ENCODE measurements around the gene PRPF38A. TPM values are rescaled to one million over a fixed set of nuclear protein-coding genes. Genes with fewer than 3 reads are reported as not detected.

Gene PRPF38A
- total RNA-seq, 3 donors from 2014 or later (not counting 1 experiment from before 2014, with no cell fraction given), result 73.9 to 97.2 (median 95.4) TPM

DNA sequence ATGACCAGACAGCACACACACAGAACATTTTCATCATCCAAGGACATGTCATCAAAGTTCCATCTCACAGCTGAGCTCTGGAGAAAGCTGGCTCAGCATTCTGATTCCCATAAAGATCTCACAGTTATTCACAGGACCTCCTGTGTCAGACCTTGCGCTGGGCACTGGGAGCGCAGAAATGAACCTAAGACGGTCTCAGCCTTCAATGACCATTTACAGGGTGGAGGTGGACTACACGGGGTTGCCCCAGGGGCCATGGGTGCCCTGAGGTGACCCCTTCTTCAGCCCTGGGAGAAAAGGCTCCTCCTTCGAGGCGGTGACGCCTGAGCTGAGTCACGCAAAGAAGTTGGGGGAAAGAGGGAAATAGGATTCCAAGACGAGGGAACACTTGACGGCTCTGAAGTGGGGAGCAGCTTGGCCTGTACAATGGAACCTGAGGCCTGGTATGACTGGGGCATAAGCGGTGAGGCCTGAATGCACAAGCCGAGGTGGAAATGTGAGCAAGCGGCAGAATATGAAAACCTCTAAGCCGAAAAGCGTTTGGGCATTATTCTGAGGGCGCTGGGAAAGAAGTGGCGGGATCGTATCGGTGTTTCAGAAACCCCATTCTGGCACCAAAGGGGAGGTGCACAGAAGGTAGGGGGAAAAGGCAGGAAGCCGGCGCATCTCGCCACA is 39.2 kb upstream of the PRPF38A start:
- Mint-ChIP-seq H3K36me3 (no peaks in the 10 kb centered on the region), H3K27me3 (ENCODE audit: low read depth in 2 of 2) (peaks cover 0 to 4% of the 10 kb centered on the region in 2 donors), H3K27ac (peak overlapping the region; percentile 95 to 99), H3K4me1 (peaks cover 15 to 39% of the 10 kb centered on the region in 2 donors), H3K4me3 (peak overlapping the region; percentile 90), H3K9me3 (no peaks in the 10 kb centered on the region)
- 10% methylated on average over 22 of the region's 22 CpGs for WGBS (ENCODE audit: insufficient coverage)
- Histone ChIP-seq H3K27me3 (ENCODE audit: control insufficient read depth, insufficient read depth, low read length) (no peaks in the 10 kb centered on the region), H3K27ac (ENCODE audit: low read length) (peak overlapping the region; percentile 92), H3K9me3 (ENCODE audit: control insufficient read depth, insufficient read depth, low read length) (no peaks in the 10 kb centered on the region), H3K4me1 (ENCODE audit: control insufficient read depth, insufficient read depth, low read length) (peaks cover 30% of the 10 kb centered on the region), H3K36me3 (ENCODE audit: control insufficient read depth, insufficient read depth, low read length) (peaks cover 31% of the 10 kb centered on the region), H3K4me3 (ENCODE audit: low read length) (peak overlapping the region; percentile 75)
- ATAC-seq (no peak), DNase-seq (peak in 1 of 2 donors; percentile 43)
- intact Hi-C loops (cut with micrococcal nuclease), result loop anchor here (5.0 kb wide), 1 partner anchor 333 kb away; the partner anchor contains the start of gene KTI12
- TF ChIP-seq, protein P1, sequence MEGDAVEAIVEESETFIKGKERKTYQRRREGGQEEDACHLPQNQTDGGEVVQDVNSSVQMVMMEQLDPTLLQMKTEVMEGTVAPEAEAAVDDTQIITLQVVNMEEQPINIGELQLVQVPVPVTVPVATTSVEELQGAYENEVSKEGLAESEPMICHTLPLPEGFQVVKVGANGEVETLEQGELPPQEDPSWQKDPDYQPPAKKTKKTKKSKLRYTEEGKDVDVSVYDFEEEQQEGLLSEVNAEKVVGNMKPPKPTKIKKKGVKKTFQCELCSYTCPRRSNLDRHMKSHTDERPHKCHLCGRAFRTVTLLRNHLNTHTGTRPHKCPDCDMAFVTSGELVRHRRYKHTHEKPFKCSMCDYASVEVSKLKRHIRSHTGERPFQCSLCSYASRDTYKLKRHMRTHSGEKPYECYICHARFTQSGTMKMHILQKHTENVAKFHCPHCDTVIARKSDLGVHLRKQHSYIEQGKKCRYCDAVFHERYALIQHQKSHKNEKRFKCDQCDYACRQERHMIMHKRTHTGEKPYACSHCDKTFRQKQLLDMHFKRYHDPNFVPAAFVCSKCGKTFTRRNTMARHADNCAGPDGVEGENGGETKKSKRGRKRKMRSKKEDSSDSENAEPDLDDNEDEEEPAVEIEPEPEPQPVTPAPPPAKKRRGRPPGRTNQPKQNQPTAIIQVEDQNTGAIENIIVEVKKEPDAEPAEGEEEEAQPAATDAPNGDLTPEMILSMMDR (IDR thresholded peaks at IDR 0.05), result no peak

DNA sequence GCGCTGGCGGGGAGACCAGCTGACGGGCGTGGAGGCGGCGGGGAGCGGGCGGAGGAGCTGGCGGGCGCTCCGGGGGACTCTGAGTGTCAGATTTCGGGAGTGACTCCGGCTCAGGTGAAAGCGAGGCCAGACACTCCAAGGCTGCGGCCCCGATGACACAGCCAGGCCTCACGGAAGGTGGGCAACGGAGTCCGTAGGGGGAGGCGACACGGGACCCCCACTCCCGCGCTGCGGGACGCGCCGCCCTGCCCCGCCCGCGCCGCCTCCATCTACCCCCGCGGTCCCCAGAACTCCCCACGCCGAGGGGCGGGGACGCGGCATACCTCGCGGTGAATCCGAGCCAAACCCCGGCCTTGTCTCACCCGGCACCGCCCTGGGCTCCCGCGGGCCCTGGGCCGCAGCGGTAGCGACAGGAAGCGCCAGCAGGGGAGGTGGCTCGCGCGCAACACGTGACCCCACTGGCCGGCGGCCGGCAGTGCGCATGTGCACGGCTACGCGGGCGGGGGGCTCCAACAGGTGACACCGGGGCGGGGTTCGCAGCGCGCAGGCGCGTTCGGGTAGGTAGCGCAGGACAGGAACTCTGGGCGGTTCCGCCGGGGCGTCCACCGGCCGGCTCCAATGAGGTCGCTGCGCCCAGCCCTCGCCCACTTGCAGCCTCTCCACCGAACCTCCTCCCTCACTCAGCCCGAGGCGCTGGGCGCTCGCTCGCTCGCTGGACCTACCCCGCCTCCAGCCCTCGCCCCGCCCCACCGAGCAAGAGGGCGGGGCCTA is 38.5 kb upstream of the PRPF38A start, which contains the start of gene CC2D1B:
TSS of gene CC2D1B (minus strand) at position 460 of the 771 bp plus-strand sequence. CDS start 1,585 bp downstream, outside the sequence.
- H3K27ac ChIP-seq (ENCODE audit: low read length), result peak within 1 kb of the TSS; percentile 92
- DNase-seq (peak; percentile 99 to 100), ATAC-seq (peak; percentile 86 to 96 (median 91))
- H3K36me3 Mint-ChIP-seq, result no peaks in the 10 kb centered on the region
- H3K9me3 Mint-ChIP-seq, result no peaks in the 10 kb centered on the region
- WGBS (ENCODE audit: insufficient coverage), result under 1% methylated on average over 92 of the region's 92 CpGs
- no peaks in the 10 kb centered on the region for H3K9me3 ChIP-seq (ENCODE audit: control insufficient read depth, insufficient read depth, low read length)
- H3K36me3 ChIP-seq (ENCODE audit: control insufficient read depth, insufficient read depth, low read length), result peaks cover 23% of the 10 kb centered on the region
- H3K27me3 Mint-ChIP-seq (ENCODE audit: low read depth in 2 of 2), result peaks cover 0 to 4% of the 10 kb centered on the region in 2 donors
- peaks cover 30% of the 10 kb centered on the region for H3K4me1 ChIP-seq (ENCODE audit: control insufficient read depth, insufficient read depth, low read length)
- intact Hi-C loops (cut with micrococcal nuclease), result loop anchor here (1.0 to 5.0 kb wide), 4 partner anchors 38 to 360 kb away; partner anchors contain the start of genes KTI12, ORC1, PRPF38A and ZYG11B
- H3K4me1 Mint-ChIP-seq, result peaks cover 15 to 39% of the 10 kb centered on the region in 2 donors
- TF ChIP-seq, protein P1 (IDR thresholded peaks at IDR 0.05), result no peak
- H3K4me3 Mint-ChIP-seq, result peak within 1 kb of the TSS; percentile 90
- peak within 1 kb of the TSS; percentile 95 to 99 for H3K27ac Mint-ChIP-seq
- peak within 1 kb of the TSS; percentile 75 for H3K4me3 ChIP-seq (ENCODE audit: low read length)
- no peaks in the 10 kb centered on the region for H3K27me3 ChIP-seq (ENCODE audit: control insufficient read depth, insufficient read depth, low read length)

GRCh38 chr1:52366517-52366827 is 37.9 kb upstream of the PRPF38A start:
- DNase-seq (no peak), ATAC-seq (no peak)
- intact Hi-C loops (cut with micrococcal nuclease), result loop anchor here (1.0 to 5.0 kb wide), 4 partner anchors 38 to 360 kb away; partner anchors contain the start of genes KTI12, ORC1, PRPF38A and ZYG11B
- peak overlapping the region; percentile 85 for H3K4me3 Mint-ChIP-seq
- Histone ChIP-seq H3K27ac (ENCODE audit: low read length) (peak overlapping the region; percentile 60), H3K9me3 (ENCODE audit: control insufficient read depth, insufficient read depth, low read length) (no peaks in the 10 kb centered on the region), H3K4me3 (ENCODE audit: low read length) (peak overlapping the region; percentile 75), H3K36me3 (ENCODE audit: control insufficient read depth, insufficient read depth, low read length) (peaks cover 18% of the 10 kb centered on the region), H3K27me3 (ENCODE audit: control insufficient read depth, insufficient read depth, low read length) (no peaks in the 10 kb centered on the region), H3K4me1 (ENCODE audit: control insufficient read depth, insufficient read depth, low read length) (peaks cover 30% of the 10 kb centered on the region)
- H3K9me3 Mint-ChIP-seq, result no peaks in the 10 kb centered on the region
- H3K27me3 Mint-ChIP-seq (ENCODE audit: low read depth in 2 of 2), result peaks cover 0 to 4% of the 10 kb centered on the region in 2 donors
- TF ChIP-seq, protein P1 (IDR thresholded peaks at IDR 0.05), result no peak
- H3K36me3 Mint-ChIP-seq, result no peaks in the 10 kb centered on the region
- 28% methylated on average over 7 of the region's 8 CpGs for WGBS (ENCODE audit: insufficient coverage)
- peaks cover 15 to 37% of the 10 kb centered on the region in 2 donors for H3K4me1 Mint-ChIP-seq
- H3K27ac Mint-ChIP-seq, result peak overlapping the region; percentile 95 to 99
